HG02588 (cell line): Measurements from ENCODE around the gene ILF3.
"Not testable (repeated sequence)": the region's sequence is repeated elsewhere in the genome, so short reads cannot be mapped to it uniquely, and the experiment has no call there.

Experiments
- ATAC-seq: cut with Tn5 transposase; IDR thresholded peaks from one replicate; pipeline ENCODE4 v1.9.1; 2021; ENCODE audit warnings: mild to moderate bottlenecking, moderate library complexity; ENCODE audit not compliant: unreplicated experiment

Gene ILF3

DNA sequence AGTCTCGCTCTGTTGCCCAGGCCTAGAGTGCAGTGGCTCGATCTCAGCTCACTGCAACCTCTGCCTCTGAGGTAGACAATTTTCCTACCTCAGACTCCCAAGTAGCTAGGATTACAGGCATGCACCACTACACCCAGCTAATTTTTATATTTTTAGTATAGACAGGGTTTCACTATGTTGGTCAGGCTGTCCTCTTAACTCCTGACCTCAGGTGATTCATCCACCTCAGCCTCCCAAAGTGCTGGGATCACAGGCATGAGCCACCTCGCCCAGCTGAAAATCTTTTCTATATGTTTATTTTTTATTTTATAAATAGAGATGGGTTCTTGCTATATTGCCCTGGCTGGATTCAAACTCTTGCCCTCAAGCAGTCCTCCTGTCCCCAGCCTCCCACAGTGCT, 17.8 kb downstream of the ILF3 start:
- not testable (repeated sequence) for ATAC-seq

GRCh38 chr19:10675214-10675613, 21.1 kb downstream of the ILF3 start:
- ATAC-seq, result not testable (repeated sequence)

- no peak for ATAC-seq
These were observed 23.6 kb downstream of the ILF3 start for GRCh38 chr19:10677751-10678150.

GRCh38 chr19:10678813-10679212, 24.7 kb downstream of the ILF3 start:
- ATAC-seq, result no peak

DNA sequence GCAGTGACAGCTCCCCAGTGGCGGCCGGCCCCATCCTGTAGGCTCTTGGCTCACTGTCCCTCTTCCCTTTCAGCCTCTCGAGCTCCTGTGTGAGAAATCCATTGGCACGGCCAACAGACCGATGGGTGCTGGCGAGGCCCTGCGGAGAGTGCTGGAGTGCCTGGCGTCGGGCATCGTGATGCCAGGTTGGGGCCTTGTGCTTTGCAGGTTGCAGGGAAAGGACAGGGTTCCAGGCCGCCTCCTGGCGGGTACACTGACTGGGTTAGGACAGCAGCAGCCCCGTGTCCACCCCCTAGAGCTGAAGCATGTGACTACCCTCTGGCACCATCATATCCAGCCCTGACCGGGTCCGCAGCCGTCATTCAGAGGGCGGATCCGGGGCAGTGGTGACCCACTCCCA, 25.6 kb downstream of the ILF3 start:
- ATAC-seq, result no peak

GRCh38 chr19:10680545-10681135, 26.5 kb downstream of the ILF3 start:
- ATAC-seq, result no peak

DNA sequence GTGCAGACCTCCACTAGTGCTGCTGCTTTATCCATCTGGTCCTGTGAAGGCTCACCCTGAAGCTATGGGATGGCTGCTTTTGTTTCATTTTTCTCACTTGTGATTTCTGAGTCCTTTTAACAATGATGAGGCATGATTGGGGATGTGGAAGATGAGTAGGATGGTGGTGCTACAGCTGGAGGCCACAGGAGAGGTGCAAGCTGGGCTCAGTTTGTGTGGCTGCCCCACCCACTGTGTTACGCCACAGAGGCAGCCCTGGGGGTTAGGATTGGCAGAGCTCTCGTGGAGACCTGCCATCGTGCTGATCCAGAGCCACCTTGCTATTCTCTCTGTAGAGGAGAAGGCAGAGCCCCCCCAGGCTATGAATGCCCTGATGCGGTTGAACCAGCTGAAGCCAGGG, 27.5 kb downstream of the ILF3 start:
- ATAC-seq, result no peak

DNA sequence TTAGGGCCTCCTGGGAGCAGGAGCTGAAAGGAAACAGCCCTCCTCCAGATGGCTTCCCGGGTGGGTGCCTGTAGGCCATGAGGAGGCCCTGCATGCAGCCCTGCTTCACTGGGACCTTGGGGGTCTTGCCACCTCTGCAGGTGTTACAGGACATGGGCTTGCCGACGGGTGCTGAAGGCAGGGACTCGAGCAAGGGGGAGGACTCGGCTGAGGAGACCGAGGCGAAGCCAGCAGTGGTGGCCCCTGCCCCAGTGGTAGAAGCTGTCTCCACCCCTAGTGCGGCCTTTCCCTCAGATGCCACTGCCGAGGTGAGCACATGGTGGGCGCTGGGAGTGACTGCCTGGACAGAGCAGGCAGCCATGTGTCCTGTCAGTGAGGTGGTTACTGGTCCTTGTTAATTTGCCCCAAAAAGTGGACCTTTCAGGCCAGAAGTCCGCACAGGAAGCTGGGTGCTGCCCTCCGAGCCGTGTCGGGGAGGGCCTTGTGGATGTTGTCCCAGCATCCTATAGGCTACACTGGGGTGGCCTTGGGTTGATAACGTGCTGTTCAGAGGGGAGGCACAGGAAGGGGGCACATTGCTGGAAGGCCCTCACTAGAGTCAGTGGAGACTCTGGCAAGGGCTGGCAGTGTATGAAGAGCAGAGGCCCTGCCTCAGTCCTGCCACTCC, 28.4 kb downstream of the ILF3 start:
- ATAC-seq, result no peak

DNA sequence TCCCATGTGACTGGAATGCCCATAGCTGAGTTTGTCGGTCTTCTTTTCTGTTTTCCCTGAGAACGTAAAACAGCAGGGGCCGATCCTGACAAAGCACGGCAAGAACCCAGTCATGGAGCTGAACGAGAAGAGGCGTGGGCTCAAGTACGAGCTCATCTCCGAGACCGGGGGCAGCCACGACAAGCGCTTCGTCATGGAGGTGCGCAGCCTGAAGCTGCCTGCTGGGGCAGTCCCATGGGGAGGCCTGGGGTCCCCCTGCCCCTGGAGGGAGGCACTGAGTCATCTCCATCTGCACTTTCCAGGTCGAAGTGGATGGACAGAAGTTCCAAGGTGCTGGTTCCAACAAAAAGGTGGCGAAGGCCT, 28.9 kb downstream of the ILF3 start:
- ATAC-seq, result no peak

GRCh38 chr19:10683582-10683981, 29.4 kb downstream of the ILF3 start:
- ATAC-seq, result no peak

DNA sequence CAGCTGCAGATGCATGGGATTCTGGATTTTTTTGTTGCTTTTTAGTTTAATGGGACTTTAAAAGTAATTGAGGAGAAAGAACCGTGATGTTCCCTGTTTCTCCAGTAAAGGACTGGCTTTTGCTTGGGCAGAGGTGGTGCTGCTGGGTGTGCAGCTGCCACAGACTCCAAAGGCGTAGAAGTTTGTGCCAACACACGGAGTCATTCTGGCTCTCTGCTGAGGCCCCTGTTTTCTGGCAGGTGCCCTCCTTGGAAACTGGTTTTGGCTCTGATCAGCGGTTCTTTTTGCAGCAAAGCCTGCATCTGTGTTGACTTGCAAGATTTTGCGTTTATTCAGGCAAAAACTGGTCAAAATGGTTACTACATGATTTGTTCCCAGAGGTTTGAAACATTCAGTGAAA, 31.1 kb downstream of the ILF3 start:
- ATAC-seq, result no peak

DNA sequence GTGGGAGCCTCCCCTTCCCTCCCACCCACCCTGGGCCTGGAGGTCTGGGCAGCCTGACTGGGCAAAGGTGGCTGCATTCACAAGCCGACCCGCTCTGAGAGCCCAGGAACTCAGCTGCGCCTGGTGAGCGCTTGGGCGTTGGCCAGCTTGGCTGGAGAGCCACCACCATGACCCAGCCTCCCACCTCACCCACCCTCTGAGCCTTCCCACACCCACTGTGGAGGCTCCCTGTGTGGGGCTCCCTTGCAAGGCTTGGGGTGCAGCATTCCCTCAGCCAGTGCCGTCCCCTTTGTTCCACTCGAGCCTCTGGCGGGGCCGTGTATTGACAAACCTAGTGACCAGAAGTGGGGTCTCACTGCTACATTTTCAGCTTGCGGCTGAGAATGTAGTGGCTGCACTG, 32.0 kb downstream of the ILF3 start:
- no peak for ATAC-seq

GRCh38 chr19:10686661-10687517, 32.7 kb downstream of the ILF3 start:
- ATAC-seq, result no peak

GRCh38 chr19:10687518-10688288, 33.6 kb downstream of the ILF3 start:
- no peak for ATAC-seq

DNA sequence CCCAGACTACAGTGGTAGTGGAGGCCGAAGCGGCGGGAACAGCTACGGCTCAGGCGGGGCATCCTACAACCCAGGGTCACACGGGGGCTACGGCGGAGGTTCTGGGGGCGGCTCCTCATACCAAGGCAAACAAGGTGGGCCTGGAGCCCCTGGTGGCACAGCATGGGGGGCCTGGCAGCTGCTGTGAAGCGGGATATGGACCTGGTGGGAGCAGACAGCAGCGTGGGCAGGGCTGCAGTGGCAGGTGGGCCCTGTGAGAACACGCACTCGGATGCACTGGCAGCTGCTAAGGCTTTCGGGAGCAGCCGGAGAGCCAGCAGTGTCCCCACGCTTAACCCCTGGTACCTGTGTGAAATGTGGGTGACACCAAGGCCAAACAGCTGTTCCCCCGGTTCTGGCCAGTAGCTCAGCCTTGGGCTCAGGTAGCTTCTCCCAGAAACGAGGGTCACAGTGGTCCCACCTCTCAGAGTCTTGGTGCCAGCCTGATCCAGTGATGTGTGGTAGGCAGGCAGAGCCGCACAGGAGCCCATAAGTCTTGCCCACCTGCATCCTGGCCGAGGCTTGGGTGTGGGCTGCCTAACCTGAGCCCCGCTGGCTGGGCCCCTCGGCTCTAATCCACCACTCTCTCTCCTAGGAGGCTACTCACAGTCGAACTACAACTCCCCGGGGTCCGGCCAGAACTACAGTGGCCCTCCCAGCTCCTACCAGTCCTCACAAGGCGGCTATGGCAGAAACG, 34.6 kb downstream of the ILF3 start:
- no peak for ATAC-seq

DNA sequence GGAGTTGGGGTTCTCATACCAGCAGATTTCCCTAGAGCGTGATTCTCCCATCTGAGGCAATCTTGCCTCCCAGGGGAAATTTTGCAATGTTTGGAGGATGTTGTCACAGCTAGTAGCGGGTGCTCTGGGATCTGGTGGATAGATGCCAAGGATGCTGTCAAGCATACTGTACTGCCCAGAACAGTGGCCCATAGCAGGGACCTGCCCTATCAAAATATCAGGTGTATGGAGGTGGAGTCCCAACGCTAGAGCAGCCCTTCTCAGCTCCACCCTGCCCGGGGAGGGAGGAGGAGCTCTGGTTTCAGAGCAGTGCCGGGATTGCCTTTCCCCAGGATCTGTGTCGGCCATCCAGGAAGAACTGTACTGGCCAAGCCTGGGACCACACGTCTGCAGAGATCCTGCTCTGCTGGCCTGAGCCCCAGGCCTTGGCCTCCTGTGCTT, 36.2 kb downstream of the ILF3 start:
- ATAC-seq, result no peak

DNA sequence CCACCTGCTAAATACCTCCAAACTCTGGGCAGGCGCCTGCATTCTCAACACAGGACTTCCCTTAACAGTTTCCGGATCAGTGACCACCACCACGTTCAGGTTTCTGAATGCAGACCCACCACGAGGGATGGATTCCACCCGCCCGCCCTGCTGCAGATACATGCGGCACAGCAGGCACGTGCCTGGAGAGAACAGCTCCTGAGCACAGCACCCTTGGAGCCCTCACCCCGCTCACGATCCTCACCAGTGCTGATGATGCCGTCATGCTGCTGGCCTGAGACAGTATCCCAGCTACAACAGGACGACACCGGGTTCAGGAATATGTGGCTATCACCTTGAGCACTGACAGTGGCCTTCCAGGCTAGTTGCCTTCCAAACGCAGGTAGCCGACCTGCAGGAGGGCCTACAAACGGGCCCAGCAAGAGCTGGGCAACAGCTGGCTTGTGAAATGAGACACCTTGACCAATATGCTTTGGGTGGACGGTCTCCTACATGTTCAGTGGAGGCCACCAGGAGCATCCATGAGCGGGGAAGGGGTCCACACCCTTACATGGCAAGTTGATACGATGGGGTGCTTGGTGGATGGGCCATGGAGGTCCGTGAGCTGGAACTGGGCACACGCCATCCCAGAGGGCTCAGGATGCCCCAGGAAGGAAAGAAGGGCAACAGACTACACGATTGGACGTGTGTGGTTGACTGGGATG, 37.2 kb downstream of the ILF3 start:
- ATAC-seq, result no peak

DNA sequence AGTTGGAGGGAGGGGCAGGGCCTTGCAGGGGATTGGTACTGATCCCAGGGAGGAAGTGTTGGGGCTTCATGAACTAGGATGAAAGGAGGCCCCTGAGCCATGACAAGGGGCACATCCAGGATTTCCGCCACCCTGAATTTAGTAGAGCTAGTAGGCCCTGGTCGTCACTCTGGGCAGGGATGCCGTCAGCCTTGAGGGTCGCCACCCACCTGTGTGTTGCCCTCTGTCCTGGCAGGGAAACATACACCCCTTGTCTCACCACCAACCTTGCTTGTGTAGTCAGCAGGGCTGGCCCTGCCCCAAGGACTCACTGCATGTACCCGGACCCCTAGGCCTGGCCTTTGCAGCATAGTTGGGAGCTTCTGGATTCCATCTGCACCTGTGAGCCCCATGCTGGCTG, 37.7 kb downstream of the ILF3 start:
- ATAC-seq, result no peak

DNA sequence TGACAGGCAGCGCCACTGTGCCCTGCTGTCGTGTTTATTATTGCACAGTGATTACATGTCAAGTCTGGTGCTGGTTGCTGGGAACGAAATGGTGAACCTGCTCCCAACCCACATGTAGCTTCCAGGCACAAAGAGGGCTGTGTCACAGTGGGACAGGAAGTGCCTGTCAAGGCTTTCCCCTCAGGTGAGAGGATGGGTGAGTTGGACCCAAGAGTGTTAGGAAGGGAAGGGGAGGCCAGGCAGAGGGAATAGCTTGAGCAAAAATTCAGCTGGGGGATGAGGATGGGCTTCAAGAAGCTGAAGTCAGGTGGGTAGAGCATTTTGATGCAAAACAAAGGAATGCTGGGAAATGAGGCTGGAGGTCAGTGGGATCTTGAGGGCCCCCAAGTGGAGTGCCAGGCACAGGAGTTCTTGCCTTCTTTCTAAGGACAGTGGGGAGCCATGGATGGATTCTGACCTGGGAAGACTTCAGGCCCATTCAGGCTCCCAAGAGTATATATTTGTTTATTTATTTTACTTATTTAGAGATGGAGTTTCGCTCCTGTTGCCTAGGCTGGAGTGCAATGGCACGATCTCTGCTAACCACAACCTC, 38.6 kb downstream of the ILF3 start:
- no peak for ATAC-seq
